GM18505 (cell line): ENCODE data around the gene HAGH.
A peak's percentile ranks its signal among the peaks of the same experiment; 100 is the strongest.
"Not testable (repeated sequence)": the region's sequence is repeated elsewhere in the genome, so short reads cannot be mapped to it uniquely, and the experiment has no call there.

Experiments used
- ATAC-seq: cut with Tn5 transposase; IDR thresholded peaks from one replicate; pipeline ENCODE4 v1.9.1; 2021; ENCODE audit not compliant: unreplicated experiment
- POLR2A ChIP-seq: IDR thresholded peaks from 4 replicates; pipeline ENCODE4 v1.6.1; 2011; ENCODE audit warnings: borderline replicate concordance; ENCODE audit not compliant: insufficient read depth, insufficient read length; ENCODE audit errors: extremely low read depth

HAGH gene

GRCh38 chr16:1826691-1827573 lies at the start of gene HAGH, which contains the start of gene FAHD1:
Gene HAGH (minus strand): TSS chr16:1826825. CDS start chr16:1826787, 38 bp downstream.
Gene FAHD1 (plus strand): TSS chr16:1827206. CDS start chr16:1827239, 33 bp downstream.
- ATAC-seq: peak; percentile 74
- TF ChIP-seq POLR2A: peak; percentile 76

- not testable (repeated sequence) for ATAC-seq
These were observed 49.4 kb upstream of the HAGH start for GRCh38 chr16:1876066-1876465.

- TF ChIP-seq POLR2A: no peak
- ATAC-seq: no peak
These were observed 48.2 kb upstream of the HAGH start for GRCh38 chr16:1874854-1875253.

- no peak for ATAC-seq
- TF ChIP-seq POLR2A: no peak
These were observed 45.5 kb upstream of the HAGH start, which contains the start of gene MEIOB for GRCh38 chr16:1871974-1872635. Gene MEIOB (minus strand): TSS chr16:1872164. CDS start chr16:1868175, 3,989 bp downstream.

GRCh38 chr16:1870365-1871082 lies 43.9 kb upstream of the HAGH start:
- no peak for ATAC-seq
- TF ChIP-seq POLR2A: no peak

- TF ChIP-seq POLR2A: no peak
- ATAC-seq: no peak
These were observed 39.5 kb upstream of the HAGH start for GRCh38 chr16:1865902-1866690.

GRCh38 chr16:1863681-1864460 lies 37.2 kb upstream of the HAGH start:
- no peak for ATAC-seq
- no peak for TF ChIP-seq POLR2A

GRCh38 chr16:1862394-1862793 lies 35.8 kb upstream of the HAGH start:
- ATAC-seq: no peak
- TF ChIP-seq POLR2A: no peak

- TF ChIP-seq POLR2A: no peak
- no peak for ATAC-seq
These were observed 35.1 kb upstream of the HAGH start for GRCh38 chr16:1861730-1862129.

- no peak for ATAC-seq
- TF ChIP-seq POLR2A: no peak
These were observed 33.0 kb upstream of the HAGH start for GRCh38 chr16:1859650-1860049.

GRCh38 chr16:1858189-1858865 lies 31.7 kb upstream of the HAGH start:
- no peak for TF ChIP-seq POLR2A

More at GRCh38 chr16:1858189-1858865, 31.7 kb upstream of the HAGH start:
- ATAC-seq: no peak
